G401 (cell line): ENCODE results near the gene FRZB. TPM values are rescaled to one million over a fixed set of nuclear protein-coding genes. Genes with fewer than 3 reads are reported as not detected.
A peak's percentile ranks its signal among the peaks of the same experiment; 100 is the strongest.
"Not testable (repeated sequence)": the region's sequence is repeated elsewhere in the genome, so short reads cannot be mapped to it uniquely, and the experiment has no call there.

Source experiments
- DNase-seq: peaks from one replicate; pipeline ENCODE4 v3.0.0-alpha.2; 2015; ENCODE audit warnings: low spot score
- in situ Hi-C: cut with HindIII; loops from 2 replicates; pipeline ENCODE4 v1.10.0; 2016; ENCODE audit warnings: low sequenced_read_pairs, mixed read lengths
- total RNA-seq: library from RNA; depleted of rRNA; stranded (reverse); fragments of >200 nt; shearing (Covaris generic); gene quantifications from 2 replicates; pipeline ENCODE4 v1.2.3, GENCODE V29; 2014; rRNA removed

The FRZB gene
- total RNA-seq: 2.0 TPM in 1 of 2 replicates, not detected in the other

- DNase-seq: peak; percentile 29
- in situ Hi-C loops: no loop called here
Measured at GRCh38 chr2:182866461-182867406, at the start of gene FRZB. FRZB (minus strand) TSS chr2:182866637; CDS start chr2:182866552, 85 bp downstream.

GRCh38 chr2:182915369-182916326, 49.2 kb upstream of the FRZB start:
- no peak for DNase-seq
- in situ Hi-C loops: no loop called here

- in situ Hi-C loops: no loop called here
- DNase-seq: no peak
Measured at GRCh38 chr2:182914852-182915251, 48.4 kb upstream of the FRZB start.

GRCh38 chr2:182913064-182913463, 46.6 kb upstream of the FRZB start:
- in situ Hi-C loops: no loop called here
- DNase-seq: no peak

GRCh38 chr2:182912518-182912915, 46.1 kb upstream of the FRZB start:
- in situ Hi-C loops: no loop called here
- no peak for DNase-seq

GRCh38 chr2:182911813-182912517, 45.5 kb upstream of the FRZB start:
- in situ Hi-C loops: no loop called here
- DNase-seq: no peak

GRCh38 chr2:182910965-182911364, 44.5 kb upstream of the FRZB start:
- in situ Hi-C loops: no loop called here
- no peak for DNase-seq

GRCh38 chr2:182907081-182907830, 40.8 kb upstream of the FRZB start:
- DNase-seq: no peak
- in situ Hi-C loops: no loop called here

GRCh38 chr2:182906454-182906853, 40.0 kb upstream of the FRZB start:
- no peak for DNase-seq
- in situ Hi-C loops: no loop called here

GRCh38 chr2:182904844-182905243, 38.4 kb upstream of the FRZB start:
- in situ Hi-C loops: no loop called here
- DNase-seq: no peak

- DNase-seq: no peak
- in situ Hi-C loops: no loop called here
Measured at GRCh38 chr2:182903566-182903965, 37.1 kb upstream of the FRZB start.

- DNase-seq: no peak
- in situ Hi-C loops: no loop called here
Measured at GRCh38 chr2:182901748-182902147, 35.3 kb upstream of the FRZB start.

GRCh38 chr2:182898718-182899117, 32.3 kb upstream of the FRZB start:
- no peak for DNase-seq
- in situ Hi-C loops: no loop called here

GRCh38 chr2:182897137-182897536, 30.7 kb upstream of the FRZB start:
- DNase-seq: no peak
- in situ Hi-C loops: no loop called here

GRCh38 chr2:182895798-182896197, 29.4 kb upstream of the FRZB start:
- DNase-seq: no peak
- in situ Hi-C loops: no loop called here

GRCh38 chr2:182895169-182895568, 28.7 kb upstream of the FRZB start:
- DNase-seq: no peak
- in situ Hi-C loops: no loop called here

- DNase-seq: no peak
- in situ Hi-C loops: no loop called here
Measured at GRCh38 chr2:182894174-182894573, 27.7 kb upstream of the FRZB start.

GRCh38 chr2:182893666-182894065, 27.2 kb upstream of the FRZB start:
- DNase-seq: no peak
- in situ Hi-C loops: no loop called here

GRCh38 chr2:182893035-182893434, 26.6 kb upstream of the FRZB start:
- DNase-seq, in situ Hi-C loops: not testable (repeated sequence)
